ENCODE results near the gene VAV3. TPM values are rescaled to one million over a fixed set of nuclear protein-coding genes. Genes with fewer than 3 reads are reported as not detected.

The VAV3 gene
- total RNA-seq, 2 experiments from 2014 or later: 2.3 to 8.3 TPM

DNA sequence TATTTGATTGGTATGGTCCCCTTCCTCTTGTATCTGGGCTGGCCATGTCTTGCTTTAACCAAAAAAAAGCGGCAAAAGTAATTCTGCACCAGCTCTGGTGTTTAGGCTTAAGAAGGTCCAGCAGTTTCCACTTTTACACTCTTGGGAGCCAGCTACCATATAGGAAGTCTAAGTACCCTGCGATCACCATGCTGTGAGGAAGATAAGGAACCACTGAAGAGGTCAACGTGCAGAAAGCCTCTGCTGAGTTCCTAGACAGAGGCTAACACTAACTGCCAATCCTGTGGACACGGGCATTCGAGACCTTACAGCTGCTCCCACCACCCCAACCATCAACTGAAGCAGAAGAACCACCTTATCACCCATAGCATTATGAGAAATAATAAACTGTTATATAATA is 331.4 kb downstream of the VAV3 start:
- H3K36me3 ChIP-seq (ENCODE audit: insufficient read depth, low read length): no peaks in the 10 kb centered on the region
- no peak overlapping the region for H3K27ac ChIP-seq (ENCODE audit: low read depth, low read length, poor library complexity, severe bottlenecking)
- no peaks in the 10 kb centered on the region for H4K20me1 ChIP-seq (ENCODE audit: insufficient read depth, low read length)
- no peak overlapping the region for H3K4me2 ChIP-seq (ENCODE audit: low read length)
- no peak overlapping the region for H2AFZ ChIP-seq (ENCODE audit: low read length)
- no peak for DNase-seq (ENCODE audit: low spot score)
- no peaks in the 10 kb centered on the region; the same call in 1 of the 2 replicates for H3K9me3 ChIP-seq (ENCODE audit: low read length)
- ChIA-PET POLR2A (interaction anchor here (0.6 kb wide), 1 partner anchor 36 kb away, joined by 3 read pairs; no protein-coding TSS in a partner anchor), CTCF (ENCODE audit: unreplicated experiment) (no interaction called here)
- H3K4me3 ChIP-seq (ENCODE audit: low read depth, low read length, poor library complexity, severe bottlenecking): no peak overlapping the region
- no peaks in the 10 kb centered on the region for H3K4me1 ChIP-seq (ENCODE audit: insufficient read depth, low read length, poor library complexity, severe bottlenecking)
- intact Hi-C loops (cut with micrococcal nuclease; ENCODE audit: unreplicated experiment): no loop called here
- BruUV-seq (replicated peaks): no TSS peak
- no peak for TF ChIP-seq EZH2phosphoT487 (IDR thresholded peaks at IDR 0.05; ENCODE audit: borderline replicate concordance, low read depth, low read length)
- TF ChIP-seq, protein P1, sequence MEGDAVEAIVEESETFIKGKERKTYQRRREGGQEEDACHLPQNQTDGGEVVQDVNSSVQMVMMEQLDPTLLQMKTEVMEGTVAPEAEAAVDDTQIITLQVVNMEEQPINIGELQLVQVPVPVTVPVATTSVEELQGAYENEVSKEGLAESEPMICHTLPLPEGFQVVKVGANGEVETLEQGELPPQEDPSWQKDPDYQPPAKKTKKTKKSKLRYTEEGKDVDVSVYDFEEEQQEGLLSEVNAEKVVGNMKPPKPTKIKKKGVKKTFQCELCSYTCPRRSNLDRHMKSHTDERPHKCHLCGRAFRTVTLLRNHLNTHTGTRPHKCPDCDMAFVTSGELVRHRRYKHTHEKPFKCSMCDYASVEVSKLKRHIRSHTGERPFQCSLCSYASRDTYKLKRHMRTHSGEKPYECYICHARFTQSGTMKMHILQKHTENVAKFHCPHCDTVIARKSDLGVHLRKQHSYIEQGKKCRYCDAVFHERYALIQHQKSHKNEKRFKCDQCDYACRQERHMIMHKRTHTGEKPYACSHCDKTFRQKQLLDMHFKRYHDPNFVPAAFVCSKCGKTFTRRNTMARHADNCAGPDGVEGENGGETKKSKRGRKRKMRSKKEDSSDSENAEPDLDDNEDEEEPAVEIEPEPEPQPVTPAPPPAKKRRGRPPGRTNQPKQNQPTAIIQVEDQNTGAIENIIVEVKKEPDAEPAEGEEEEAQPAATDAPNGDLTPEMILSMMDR (conservative IDR thresholded peaks at IDR 0.05; ENCODE audit: low read length): no peak
- H3K9me2 ChIP-seq (ENCODE audit: insufficient read depth, low read length): no peaks in the 10 kb centered on the region
- no peaks in the 10 kb centered on the region for H3K79me2 ChIP-seq (ENCODE audit: insufficient read depth, low read depth, low read length)

DNA sequence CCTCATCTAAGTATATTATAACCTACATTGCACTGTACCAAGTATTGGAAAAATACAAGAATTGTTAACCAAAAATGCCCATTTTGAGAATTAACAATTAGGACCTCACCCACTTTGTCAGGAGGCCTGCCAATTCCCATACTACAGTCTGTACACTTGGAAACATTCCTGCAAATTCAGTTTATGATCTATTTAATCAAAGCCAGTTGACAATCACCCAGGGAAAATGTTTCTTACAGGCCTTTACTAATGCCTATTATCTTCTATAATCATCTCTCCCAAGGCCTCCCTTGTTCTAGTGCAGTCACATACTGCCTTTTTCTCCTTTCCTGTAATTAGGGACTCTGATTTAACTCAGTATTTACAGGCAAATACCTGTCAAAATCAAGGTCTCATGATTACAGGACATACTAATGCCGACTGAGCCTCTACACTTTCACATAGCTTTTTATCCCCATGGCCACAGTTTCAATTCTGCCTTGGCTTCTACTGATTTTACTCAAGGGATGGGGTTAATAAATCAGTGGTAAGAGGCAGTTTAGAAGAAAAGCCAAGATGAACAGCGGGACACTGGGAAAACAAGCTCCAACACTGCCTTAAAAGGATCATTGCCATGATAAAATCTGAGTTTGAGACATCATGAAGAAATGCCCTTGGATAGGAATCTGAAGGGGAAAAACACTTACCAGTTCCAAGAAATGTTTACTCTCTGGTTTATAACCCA is 338.7 kb downstream of the VAV3 start:
- Histone ChIP-seq H3K79me2 (ENCODE audit: insufficient read depth, low read depth, low read length) (no peaks in the 10 kb centered on the region), H3K4me3 (ENCODE audit: low read depth, low read length, poor library complexity, severe bottlenecking) (no peak overlapping the region), H3K9me3 (ENCODE audit: low read length) (no peaks in the 10 kb centered on the region; the same call in 1 of the 2 replicates), H4K20me1 (ENCODE audit: insufficient read depth, low read length) (no peaks in the 10 kb centered on the region), H3K9me2 (ENCODE audit: insufficient read depth, low read length) (no peaks in the 10 kb centered on the region), H3K36me3 (ENCODE audit: insufficient read depth, low read length) (no peaks in the 10 kb centered on the region), H2AFZ (ENCODE audit: low read length) (no peak overlapping the region), H3K27ac (ENCODE audit: low read depth, low read length, poor library complexity, severe bottlenecking) (no peak overlapping the region), H3K4me1 (ENCODE audit: insufficient read depth, low read length, poor library complexity, severe bottlenecking) (peaks cover 14% of the 10 kb centered on the region), H3K4me2 (ENCODE audit: low read length) (no peak overlapping the region)
- ChIA-PET POLR2A (interaction anchor here (0.7 kb wide), 1 partner anchor 89 kb away, joined by 3 read pairs; no protein-coding TSS in a partner anchor), CTCF (ENCODE audit: unreplicated experiment) (no interaction called here)
- no peak for DNase-seq (ENCODE audit: low spot score)
- TF ChIP-seq, protein P1 (conservative IDR thresholded peaks at IDR 0.05; ENCODE audit: low read length): no peak
- no peak for TF ChIP-seq EZH2phosphoT487 (IDR thresholded peaks at IDR 0.05; ENCODE audit: borderline replicate concordance, low read depth, low read length)
- BruUV-seq (replicated peaks): no TSS peak
- intact Hi-C loops (cut with micrococcal nuclease; ENCODE audit: unreplicated experiment): loop anchor here (5.0 kb wide), 1 partner anchor 36 kb away; no protein-coding TSS in a partner anchor

Data from OCI-LY7 (cell line).